Stimulated activated memory B cell treated with anti-CD40 and anti-IgM and Interleukin-4, amounts not matched to agents 10 μg/mL and 1 μg/mL and 100 μg/mL, for 72 hours (primary cell): ENCODE results near the gene ZNF81.
A peak's percentile ranks its signal among the peaks of the same experiment; 100 is the strongest.
"Not testable (repeated sequence)": the region's sequence is repeated elsewhere in the genome, so short reads cannot be mapped to it uniquely, and the experiment has no call there.

Source experiments
- ATAC-seq: fragments of 150-1000 bp; cut with Tn5 transposase; 2 replicates; pipeline ENCODE4 v1.10.0; 2021
- H3K27ac Mint-ChIP-seq: one replicate; pipeline ENCODE4 v1.8.0; 2022; ENCODE audit warnings: mild to moderate bottlenecking, mixed read lengths
- H3K27me3 Mint-ChIP-seq: one replicate; pipeline ENCODE4 v1.8.0; 2022; ENCODE audit warnings: mixed read lengths
- H3K36me3 Mint-ChIP-seq: one replicate; pipeline ENCODE4 v1.8.0; 2022; ENCODE audit warnings: mixed read lengths
- H3K4me1 Mint-ChIP-seq: one replicate; pipeline ENCODE4 v1.8.0; 2022; ENCODE audit warnings: mixed read lengths
- H3K4me3 Mint-ChIP-seq: one replicate; pipeline ENCODE4 v1.8.0; 2022; ENCODE audit warnings: mild to moderate bottlenecking, moderate library complexity, mixed read lengths
- H3K9me3 Mint-ChIP-seq: one replicate; pipeline ENCODE4 v1.8.0; 2022; ENCODE audit warnings: mixed read lengths

ZNF81 gene

DNA sequence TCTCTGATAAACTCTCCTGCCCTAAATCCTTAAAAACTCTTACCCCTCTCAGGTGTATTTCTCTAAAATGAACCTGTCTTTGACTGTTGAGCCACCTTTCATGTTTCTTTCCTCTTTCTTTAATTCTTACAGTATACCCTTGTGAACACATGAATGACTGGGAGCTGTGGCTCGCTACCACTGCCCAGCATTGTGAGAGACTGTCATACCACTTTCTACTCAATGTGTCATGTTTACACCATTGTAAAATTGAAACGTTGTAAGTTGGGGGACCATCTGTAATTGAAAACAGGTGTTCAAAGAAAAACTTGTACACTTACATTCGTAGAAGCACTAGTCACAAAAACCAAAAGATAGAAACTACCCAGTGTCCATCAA lies 100.2 kb downstream of the ZNF81 start:
- Mint-ChIP-seq H3K4me1 (peaks cover 11% of the 10 kb centered on the region), H3K9me3 (no peaks in the 10 kb centered on the region), H3K27me3 (no peaks in the 10 kb centered on the region), H3K4me3 (peak overlapping the region; percentile 57), H3K36me3 (no peaks in the 10 kb centered on the region), H3K27ac (peak overlapping the region; percentile 5)
- no peak for ATAC-seq

DNA sequence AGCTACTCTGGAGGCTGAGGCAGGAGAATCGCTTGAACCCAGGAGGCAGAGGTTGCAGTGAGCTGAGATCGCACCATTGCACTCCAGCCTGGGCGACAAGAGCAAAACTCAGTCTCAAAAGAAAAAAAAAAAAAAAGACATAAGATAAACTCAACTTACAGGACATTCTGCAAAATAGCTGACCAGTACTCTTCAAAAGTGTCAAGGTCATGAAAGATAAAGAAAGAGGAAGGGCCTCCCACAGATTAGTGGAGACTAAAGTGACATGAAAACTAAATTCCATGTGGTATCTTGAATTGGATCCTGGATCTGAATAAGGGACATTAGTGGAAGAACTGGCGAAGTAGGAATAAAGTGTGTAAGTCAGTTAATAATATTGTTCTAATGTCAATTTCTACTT lies 103.7 kb downstream of the ZNF81 start:
- H3K27ac Mint-ChIP-seq = no peak overlapping the region

DNA sequence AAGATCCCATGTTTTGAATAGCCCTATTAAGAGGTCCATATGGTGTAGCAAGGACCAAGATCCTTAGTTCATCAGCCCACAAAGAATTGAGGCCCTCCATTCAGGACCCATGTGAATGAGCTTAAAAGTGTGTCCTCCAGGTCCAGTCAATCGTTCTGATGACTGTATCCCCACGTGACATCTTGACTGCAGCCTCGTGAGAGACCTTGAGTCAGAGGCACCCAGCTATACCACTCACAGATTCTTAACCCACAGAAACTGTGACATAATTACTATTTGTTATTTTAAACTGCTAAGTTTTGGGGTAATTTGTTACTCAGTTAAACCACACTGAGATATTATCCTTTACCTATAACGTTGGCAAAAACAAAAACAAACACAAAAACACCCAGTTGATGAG lies 104.7 kb downstream of the ZNF81 start:
- H3K36me3 Mint-ChIP-seq = peaks cover 6% of the 10 kb centered on the region
- H3K4me3 Mint-ChIP-seq = no peak overlapping the region
- H3K4me1 Mint-ChIP-seq = peaks cover 7% of the 10 kb centered on the region
- no peak for ATAC-seq
- H3K27ac Mint-ChIP-seq = no peak overlapping the region
- peaks cover 6% of the 10 kb centered on the region for H3K9me3 Mint-ChIP-seq
- H3K27me3 Mint-ChIP-seq = no peaks in the 10 kb centered on the region

More for the DNA sequence above, 103.7 kb downstream of the ZNF81 start:
- Mint-ChIP-seq H3K27me3 (no peaks in the 10 kb centered on the region), H3K4me1 (peaks cover 11% of the 10 kb centered on the region), H3K36me3 (peaks cover 6% of the 10 kb centered on the region), H3K4me3 (no peak overlapping the region), H3K9me3 (peaks cover 6% of the 10 kb centered on the region)
- no peak for ATAC-seq

DNA sequence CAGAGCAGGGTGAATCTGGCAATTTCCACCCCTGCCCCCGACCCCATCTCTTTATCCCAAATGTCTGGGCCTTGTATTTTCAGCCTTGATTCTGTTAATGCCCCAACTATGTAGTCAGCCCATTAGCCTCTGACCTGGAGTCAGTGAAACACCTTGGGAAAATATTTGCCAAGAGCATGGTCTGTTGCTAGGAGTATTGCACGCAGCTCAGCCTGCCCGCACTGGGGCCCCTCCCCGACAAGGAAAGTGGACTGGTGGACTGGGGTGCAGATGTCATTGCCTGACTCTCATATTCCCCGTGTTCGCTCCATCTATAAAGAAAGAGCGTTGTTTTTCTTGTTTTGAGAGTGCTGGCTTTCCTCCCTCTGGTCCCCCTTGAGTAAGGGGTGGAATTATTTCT lies 118.6 kb downstream of the ZNF81 start:
- not testable (repeated sequence) for H3K27ac Mint-ChIP-seq, H3K36me3 Mint-ChIP-seq, H3K9me3 Mint-ChIP-seq, H3K4me3 Mint-ChIP-seq, H3K27me3 Mint-ChIP-seq, H3K4me1 Mint-ChIP-seq, ATAC-seq

DNA sequence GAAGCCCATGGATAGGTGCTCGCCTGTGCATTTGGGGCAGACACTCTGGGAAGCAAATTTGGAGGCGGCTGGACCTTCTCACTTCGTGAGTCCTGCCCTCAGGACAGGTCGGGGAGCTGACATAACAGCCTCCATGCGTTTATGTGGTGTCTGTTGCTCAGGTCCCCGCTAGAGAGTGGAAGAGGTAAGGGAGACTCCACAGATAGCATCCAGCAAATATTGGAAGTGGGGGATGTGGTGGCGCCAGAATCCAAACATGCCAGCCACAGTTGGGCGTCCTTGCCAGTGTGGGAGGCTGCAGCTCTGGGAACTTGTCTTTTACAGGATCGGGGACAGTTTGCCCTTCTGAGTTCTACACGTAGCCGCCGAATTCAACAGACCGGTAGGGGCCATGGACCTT lies 119.3 kb downstream of the ZNF81 start:
- no peak overlapping the region for H3K27ac Mint-ChIP-seq
- no peaks in the 10 kb centered on the region for H3K27me3 Mint-ChIP-seq
- no peaks in the 10 kb centered on the region for H3K9me3 Mint-ChIP-seq
- H3K4me3 Mint-ChIP-seq = no peak overlapping the region
- no peaks in the 10 kb centered on the region for H3K36me3 Mint-ChIP-seq
- no peak for ATAC-seq
- H3K4me1 Mint-ChIP-seq = peaks cover 9% of the 10 kb centered on the region

DNA sequence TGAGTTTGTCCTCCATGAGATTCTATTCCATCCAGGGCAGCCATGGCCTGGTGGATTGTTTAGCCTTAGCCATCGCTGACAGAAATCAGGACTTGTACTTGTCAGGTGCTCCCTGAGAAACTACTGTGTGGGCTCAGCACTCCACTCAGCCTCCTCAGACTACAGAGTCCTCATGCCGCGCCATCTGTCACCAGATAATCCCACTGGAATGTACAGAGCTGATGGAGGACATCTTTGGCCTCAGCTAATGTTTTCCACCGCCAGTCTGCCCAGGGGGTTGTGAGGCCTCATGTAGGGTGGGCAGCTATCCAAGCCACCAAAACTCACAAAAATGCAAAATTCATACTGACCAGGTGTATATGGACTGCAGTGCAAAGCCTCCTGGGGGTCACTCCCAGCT lies 121.5 kb downstream of the ZNF81 start:
- not testable (repeated sequence) for ATAC-seq, H3K27ac Mint-ChIP-seq, H3K36me3 Mint-ChIP-seq, H3K27me3 Mint-ChIP-seq, H3K9me3 Mint-ChIP-seq, H3K4me3 Mint-ChIP-seq
- H3K4me1 Mint-ChIP-seq = peaks cover 16% of the 10 kb centered on the region

DNA sequence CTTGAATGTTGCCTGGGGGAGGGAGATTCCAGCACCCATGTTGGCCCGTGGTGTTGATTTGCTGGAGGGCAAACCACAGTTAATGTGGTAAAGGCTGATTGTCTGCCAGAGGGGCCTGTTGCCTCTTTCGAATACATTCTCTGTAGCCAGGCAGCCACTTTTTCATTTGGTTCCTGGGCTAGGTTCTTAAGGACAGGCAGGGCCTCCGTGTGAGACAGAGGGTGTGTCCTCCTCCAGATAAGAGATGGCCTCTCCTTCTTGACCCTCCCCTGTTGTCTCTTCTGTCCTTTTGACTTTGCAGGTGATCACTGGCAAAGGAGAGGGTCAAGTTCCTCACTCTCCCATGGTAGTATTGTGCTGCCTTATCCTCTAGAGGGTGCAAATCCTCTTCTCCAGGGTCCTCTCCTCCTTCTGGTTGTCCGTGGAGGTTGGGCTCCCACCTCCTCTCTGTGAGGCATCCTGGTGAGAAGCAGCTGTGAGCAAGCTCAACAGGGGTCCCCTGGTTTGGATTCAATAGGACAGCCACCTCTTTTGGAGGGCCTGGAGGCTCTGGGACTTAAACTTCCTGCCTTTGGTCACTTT lies 122.2 kb downstream of the ZNF81 start:
- peaks cover 16% of the 10 kb centered on the region for H3K4me1 Mint-ChIP-seq
- no peaks in the 10 kb centered on the region for H3K9me3 Mint-ChIP-seq
- H3K27ac Mint-ChIP-seq = no peak overlapping the region
- no peak overlapping the region for H3K4me3 Mint-ChIP-seq
- H3K27me3 Mint-ChIP-seq = no peaks in the 10 kb centered on the region
- ATAC-seq = no peak
- H3K36me3 Mint-ChIP-seq = no peaks in the 10 kb centered on the region

DNA sequence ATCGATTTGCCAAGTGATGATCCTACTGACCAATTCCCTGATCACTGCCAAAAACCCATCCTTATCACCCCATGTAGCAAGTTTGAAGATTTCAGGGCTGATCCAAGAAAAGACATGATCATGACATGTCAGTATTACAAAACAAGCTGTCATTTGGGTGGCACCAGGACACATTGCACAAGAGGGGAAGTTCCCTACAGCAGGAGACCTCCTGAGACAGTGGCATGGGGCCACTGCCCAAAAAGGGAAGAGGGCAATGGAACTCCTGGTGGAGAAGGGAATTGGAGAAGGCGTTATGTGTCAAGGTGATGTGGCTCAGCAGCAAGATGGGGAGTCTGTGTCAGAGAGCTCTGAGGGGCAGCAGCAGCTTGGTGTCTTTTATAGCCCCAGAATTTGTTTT lies 123.7 kb downstream of the ZNF81 start:
- H3K27ac Mint-ChIP-seq = no peak overlapping the region
- H3K4me1 Mint-ChIP-seq = peaks cover 16% of the 10 kb centered on the region
- ATAC-seq = no peak
- no peaks in the 10 kb centered on the region for H3K27me3 Mint-ChIP-seq
- H3K9me3 Mint-ChIP-seq = peaks cover 7% of the 10 kb centered on the region
- no peak overlapping the region for H3K4me3 Mint-ChIP-seq
- H3K36me3 Mint-ChIP-seq = no peaks in the 10 kb centered on the region

DNA sequence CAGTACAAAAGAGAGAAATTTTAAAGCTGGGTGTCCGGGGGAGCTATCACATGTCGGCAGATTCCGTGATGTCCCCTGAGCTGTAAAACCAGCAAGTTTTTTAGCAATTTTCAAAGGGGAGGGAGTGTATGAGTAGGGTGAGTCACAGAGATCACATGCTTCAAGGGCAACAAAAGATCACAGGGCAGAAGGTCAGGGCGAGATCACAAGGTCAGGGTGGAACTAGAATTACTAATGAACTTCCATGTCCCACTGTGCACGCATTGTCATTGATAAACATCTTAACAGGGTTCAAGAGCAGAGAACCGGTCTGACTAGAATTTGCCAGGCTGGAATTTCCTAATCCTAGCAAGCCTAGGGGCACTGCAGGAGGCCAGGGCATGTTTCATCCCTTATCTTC lies 125.1 kb downstream of the ZNF81 start:
- H3K4me3 Mint-ChIP-seq, H3K27ac Mint-ChIP-seq, H3K27me3 Mint-ChIP-seq, H3K36me3 Mint-ChIP-seq, H3K9me3 Mint-ChIP-seq, ATAC-seq: not testable (repeated sequence)
- H3K4me1 Mint-ChIP-seq = peaks cover 16% of the 10 kb centered on the region

DNA sequence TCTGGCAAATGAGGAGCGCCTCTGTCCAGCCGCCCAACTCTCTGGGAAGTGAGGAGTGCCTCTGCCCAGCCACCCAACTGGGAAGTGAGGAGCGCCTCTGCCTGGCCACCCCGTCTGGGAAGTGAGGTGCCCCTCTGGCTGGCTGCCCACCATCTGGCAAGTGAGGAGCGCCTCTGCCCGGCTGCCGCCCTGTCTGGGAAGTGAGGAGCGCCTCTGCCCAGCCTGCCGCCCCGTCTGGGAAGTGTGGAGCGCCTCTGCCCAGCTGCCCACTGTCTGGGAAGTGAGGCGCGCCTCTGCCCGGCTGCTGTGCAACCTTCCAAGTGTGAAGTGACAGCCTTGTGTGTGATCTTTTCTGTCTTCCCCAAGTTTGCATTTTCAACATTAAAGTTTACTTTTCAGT lies 128.8 kb downstream of the ZNF81 start:
- peaks cover 14% of the 10 kb centered on the region for H3K9me3 Mint-ChIP-seq
- not testable (repeated sequence) for ATAC-seq, H3K36me3 Mint-ChIP-seq, H3K27me3 Mint-ChIP-seq, H3K4me3 Mint-ChIP-seq, H3K27ac Mint-ChIP-seq
- peaks cover 11% of the 10 kb centered on the region for H3K4me1 Mint-ChIP-seq
